Measurements from ENCODE around the gene STATH. TPM values are rescaled to one million over a fixed set of nuclear protein-coding genes. Genes with fewer than 3 reads are reported as not detected.
"Not testable (repeated sequence)": the region's sequence is repeated elsewhere in the genome, so short reads cannot be mapped to it uniquely, and the experiment has no call there.

The STATH gene, protein sequence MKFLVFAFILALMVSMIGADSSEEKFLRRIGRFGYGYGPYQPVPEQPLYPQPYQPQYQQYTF
- not detected in 2 replicates for total RNA-seq (2014; rRNA removed; shearing (Covaris generic))

DNA sequence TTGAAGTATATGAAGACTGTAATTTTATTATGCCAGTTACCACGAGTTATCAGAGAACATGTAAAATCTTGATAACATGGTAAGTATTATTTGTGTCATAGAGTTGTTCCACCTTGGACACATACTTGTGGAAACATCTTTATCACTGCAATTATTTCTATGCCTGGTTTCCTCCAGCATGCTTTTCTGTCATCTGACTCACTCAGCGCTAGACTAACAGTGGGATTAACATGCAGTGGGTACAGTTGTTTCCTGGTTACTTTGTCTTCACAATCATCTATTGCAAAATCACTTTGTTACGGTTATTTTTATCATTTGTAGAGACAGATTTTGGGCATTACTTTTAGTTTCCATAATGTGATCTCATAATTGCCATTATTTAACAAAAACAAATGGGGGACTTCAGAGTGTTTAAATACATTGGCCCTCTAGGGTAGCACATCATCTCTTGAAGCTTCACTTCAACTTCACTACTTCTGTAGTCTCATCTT is at the start of gene STATH:
Gene STATH (plus strand): TSS at position 441 of the 491 bp plus-strand sequence. CDS start 2,472 bp downstream, outside the sequence.
- DNase-seq (ENCODE audit: low spot score) = no peak

GRCh38 chr4:69951602-69952001 is 44.2 kb upstream of the STATH start:
- DNase-seq (ENCODE audit: low spot score) = no peak

DNA sequence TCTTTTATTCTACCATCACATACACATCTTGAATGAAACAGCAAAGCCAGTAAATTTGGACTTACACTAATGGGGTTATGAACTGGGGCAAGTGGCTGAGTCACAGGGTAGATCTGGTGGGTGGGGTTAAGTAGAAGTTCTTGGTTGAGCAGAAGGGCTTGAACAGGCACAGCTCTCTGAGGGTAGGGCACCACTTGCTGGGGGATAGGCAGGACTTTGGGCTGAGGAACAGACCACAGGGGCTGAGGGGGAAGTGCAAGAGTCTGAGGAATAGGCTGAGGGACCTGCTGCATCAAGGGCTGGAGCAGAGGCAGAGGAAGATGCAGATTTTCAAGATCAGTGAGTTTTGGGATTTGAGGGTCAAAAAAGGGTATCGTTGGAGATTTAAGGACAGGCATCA is 38.6 kb upstream of the STATH start:
- DNase-seq (ENCODE audit: low spot score) = no peak

- no peak for DNase-seq (ENCODE audit: low spot score)
Measured at GRCh38 chr4:69965628-69966027, 30.1 kb upstream of the STATH start, which contains the start of gene CSN2. CSN2 (minus strand) TSS chr4:69965728; CDS start chr4:69960995, 4,733 bp downstream.

GRCh38 chr4:69970071-69970470 is 25.7 kb upstream of the STATH start:
- DNase-seq (ENCODE audit: low spot score) = no peak

DNA sequence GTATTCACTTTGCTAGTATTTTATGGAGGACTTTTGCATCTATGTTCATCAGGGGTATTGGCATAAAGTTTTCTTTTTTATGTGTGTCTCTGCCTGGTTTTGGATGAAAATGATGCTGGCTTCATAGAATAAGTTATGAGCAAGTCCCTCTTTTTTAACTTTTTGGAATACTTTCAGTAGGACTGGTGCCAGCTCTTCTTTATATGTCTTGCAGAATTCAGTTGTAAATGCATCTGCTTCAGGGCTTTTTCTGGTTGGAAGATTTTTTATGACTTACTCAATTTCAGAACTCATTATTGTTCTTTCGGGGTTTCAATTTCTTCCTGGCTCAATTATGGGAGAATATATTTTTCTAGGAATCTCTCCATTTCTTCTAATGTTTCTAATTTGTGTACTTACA is 21.1 kb upstream of the STATH start:
- no peak for DNase-seq (ENCODE audit: low spot score)

DNA sequence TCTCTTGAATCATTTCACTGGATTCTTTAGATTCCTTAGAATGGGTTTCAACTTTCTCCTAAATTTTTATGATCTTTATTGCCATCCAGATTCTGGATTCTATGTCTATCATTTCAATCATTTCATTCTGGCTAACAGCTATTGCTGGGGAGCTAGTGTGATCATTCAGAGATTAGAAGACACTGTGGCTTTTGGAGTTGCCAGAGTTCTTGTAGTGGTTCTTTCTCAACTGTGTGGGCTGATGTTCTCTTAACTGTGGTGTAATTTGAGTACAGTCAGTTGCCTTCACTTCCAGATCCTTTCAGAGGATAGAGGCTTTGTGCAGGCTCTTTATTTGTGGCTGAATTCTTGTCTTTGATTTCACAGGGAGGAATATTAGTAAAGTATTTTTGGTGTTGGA is 18.2 kb upstream of the STATH start:
- no peak for DNase-seq (ENCODE audit: low spot score)

DNA sequence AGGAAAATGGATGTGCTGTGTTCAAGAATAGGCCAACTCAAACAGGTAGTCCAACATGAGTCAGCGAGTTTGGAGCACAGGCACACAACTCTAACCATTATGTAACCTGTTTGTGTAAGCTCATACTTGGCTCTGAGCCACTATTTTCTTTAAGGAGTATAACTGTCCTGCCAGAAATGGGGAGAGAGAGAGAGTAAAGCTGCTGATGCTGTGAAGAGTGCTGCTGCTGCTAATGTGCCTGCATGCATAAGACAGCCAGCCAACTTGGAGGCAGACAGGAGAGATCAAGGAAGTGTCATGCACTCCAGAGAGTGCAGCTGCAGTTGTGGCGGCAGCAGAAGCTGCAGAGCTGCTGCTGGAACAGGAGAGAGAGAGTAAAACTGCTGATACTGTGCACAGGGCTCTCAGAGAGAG is 11.7 kb upstream of the STATH start:
- peak; percentile 51 for DNase-seq (ENCODE audit: low spot score)

GRCh38 chr4:69986663-69987062 is 9.1 kb upstream of the STATH start:
- DNase-seq (ENCODE audit: low spot score) = no peak

DNA sequence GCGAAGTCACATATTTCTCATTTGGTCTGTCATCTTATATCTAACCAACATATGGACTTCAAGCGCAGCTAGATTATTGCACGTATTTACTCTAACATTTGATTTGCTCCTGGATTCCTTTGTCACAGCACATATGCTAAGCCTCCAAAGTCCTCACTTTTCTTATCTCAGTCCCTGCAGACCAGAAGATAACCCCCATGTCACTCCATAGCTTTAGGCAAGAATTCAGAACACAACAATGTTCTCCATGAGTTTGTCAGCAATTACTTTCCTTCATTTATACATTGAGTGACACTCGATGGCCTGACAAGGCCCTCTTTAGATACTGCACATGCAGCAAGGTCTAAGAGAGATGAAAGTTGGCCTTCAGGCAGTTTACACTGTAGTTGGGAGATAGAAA is 4.8 kb upstream of the STATH start:
- DNase-seq (ENCODE audit: low spot score) = no peak

- no peak for DNase-seq (ENCODE audit: low spot score)
Measured at GRCh38 chr4:69994782-69995181, 984 bp upstream of the STATH start.

GRCh38 chr4:69999420-69999819 is 3.7 kb downstream of the STATH start:
- no peak for DNase-seq (ENCODE audit: low spot score)

DNA sequence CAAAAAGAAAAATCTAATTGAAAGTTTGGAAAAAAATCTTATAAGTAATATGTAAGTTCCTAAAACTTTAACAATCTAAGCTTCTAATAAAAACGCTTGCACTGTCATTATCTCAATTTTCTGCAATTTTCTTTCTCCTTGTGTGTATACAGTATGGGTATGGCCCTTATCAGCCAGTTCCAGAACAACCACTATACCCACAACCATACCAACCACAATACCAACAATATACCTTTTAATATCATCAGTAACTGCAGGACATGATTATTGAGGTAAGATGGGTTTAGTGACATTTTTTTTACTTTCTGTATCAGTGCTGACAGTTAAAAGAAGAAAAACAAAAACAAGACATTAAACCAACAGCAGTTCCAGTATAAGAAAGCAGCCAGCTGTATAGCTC is 4.9 kb downstream of the STATH start:
- DNase-seq (ENCODE audit: low spot score) = no peak

GRCh38 chr4:70002507-70002906 is 6.7 kb downstream of the STATH start:
- no peak for DNase-seq (ENCODE audit: low spot score)

GRCh38 chr4:70008771-70009170 is 13.0 kb downstream of the STATH start:
- DNase-seq (ENCODE audit: low spot score) = no peak

DNA sequence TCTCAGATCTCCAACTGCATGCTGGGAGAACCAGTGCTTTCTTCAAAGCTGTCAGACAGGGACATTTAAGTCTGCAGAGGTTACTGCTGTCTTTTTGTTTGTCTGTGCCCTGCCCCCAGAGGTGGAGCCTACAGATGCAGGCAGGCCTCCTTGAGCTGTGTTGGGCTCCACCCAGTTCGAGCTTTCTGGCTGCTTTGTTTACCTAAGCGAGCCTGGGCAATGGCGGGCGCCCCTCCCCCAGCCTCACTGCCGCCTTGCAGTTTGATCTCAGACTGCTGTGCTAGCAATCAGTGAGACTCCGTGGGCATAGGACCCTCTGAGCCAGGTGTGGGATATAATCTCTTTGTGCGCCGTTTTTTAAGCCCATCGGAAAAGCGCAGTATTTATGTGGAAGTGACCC is 23.2 kb downstream of the STATH start:
- DNase-seq (ENCODE audit: low spot score) = not testable (repeated sequence)

- no peak for DNase-seq (ENCODE audit: low spot score)
Measured at GRCh38 chr4:70023218-70023617, 27.5 kb downstream of the STATH start.

- no peak for DNase-seq (ENCODE audit: low spot score)
Measured at GRCh38 chr4:70027011-70027410, 31.2 kb downstream of the STATH start.

DNA sequence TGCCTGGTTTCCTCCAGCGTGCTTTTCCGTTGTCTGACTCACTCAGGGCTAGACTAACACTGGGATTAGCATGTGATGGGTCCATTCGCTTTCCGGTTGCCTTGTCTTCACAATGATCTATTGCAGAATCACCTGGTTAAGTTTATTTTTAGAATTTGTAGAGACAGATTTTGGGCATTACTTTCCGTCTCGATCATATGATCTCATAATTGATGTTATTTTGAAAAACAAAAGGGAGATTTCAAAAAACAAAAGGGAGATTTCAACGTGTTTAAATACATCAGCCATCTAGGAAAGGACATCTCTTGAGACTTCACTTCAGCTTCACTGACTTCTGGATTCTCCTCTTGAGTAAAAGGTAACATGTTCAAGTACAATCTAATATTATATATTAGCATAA is 32.4 kb downstream of the STATH start, which contains the start of gene HTN3:
Gene HTN3 (plus strand): TSS at position 301 of the 400 bp plus-strand sequence. CDS start 2,282 bp downstream, outside the sequence.
- DNase-seq (ENCODE audit: low spot score) = not testable (repeated sequence)

DNA sequence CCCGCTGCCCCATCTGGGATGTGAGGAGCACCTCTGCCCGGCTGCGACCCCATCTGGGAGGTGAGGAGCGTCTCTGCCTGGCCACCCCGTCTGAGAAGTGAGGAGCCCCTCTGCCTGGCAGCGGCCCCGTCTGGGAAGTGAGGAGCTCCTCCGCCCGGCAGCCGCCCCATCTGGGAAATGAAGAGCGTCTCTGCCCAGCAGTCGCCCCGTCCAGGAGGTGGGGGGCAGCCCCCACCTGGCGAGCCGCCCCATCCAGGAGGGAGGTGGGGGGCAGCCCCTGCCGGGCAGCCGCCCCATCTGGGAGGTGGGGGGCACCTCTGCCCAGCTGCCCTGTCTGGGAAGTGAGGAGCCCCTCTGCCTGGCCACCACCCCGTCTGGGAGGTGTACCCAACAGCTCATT is 41.8 kb downstream of the STATH start:
- DNase-seq (ENCODE audit: low spot score) = not testable (repeated sequence)

DNA sequence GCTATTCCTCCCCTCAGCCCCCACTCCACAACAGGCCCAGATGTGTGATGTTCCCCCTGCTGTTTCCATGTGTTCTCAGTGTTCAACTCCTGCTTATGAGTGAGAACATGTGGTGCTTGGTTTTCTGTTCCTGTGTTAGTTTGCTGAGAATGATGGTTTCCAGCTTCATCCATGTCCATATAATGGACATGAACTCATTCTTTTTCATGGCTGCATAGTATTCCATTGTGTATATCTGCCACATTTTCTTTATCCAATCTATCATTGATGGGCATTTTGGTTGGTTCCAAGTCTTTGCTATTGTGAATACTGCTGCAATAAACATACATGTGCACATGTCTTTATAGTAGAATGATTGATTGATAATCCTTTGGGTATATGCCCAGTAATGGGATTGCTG is 44.2 kb downstream of the STATH start:
- not testable (repeated sequence) for DNase-seq (ENCODE audit: low spot score)

DNA sequence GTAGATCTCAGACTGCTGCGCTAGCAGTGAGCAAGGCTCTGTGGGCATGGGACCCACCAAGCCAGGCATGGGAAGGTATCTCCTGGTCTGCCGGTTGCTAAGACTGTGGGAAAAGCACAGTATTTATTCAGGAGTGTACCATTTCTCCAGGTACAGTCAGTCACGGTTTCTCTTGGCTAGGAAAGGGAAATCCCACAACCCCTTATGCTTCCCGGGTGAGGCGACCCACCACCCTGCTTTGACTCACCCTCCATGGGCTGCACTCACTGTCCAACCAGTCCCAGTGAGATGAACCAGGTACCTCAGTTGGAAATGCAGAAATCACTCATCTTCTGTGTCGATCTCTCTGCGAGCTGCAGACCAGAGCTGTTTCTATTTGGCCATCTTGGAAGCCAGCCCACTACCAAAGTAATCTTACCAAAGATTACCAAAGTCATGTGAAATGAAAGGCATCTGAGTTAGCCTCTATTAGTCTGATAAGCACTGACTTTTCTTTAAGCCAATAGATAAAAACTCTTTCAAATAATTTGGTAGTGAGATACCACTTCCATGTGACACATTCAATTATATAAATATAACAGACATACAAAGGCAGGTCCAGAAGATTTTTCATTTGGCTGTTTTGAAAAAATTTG is 46.0 kb downstream of the STATH start:
- DNase-seq (ENCODE audit: low spot score) = no peak

GRCh38 chr4:70050138-70050537 is 54.4 kb downstream of the STATH start, which contains the start of gene HTN1:
HTN1 (plus strand) TSS chr4:70050438; CDS start chr4:70053077, 2,639 bp downstream.
- DNase-seq (ENCODE audit: low spot score) = not testable (repeated sequence)

Data from HT-29 (cell line).